GM18502 (cell line): Measurements from ENCODE around the gene SLC17A8.
"Not testable (repeated sequence)": the region's sequence is repeated elsewhere in the genome, so short reads cannot be mapped to it uniquely, and the experiment has no call there.

Experiments
- ATAC-seq: cut with Tn5 transposase; IDR thresholded peaks from one replicate; pipeline ENCODE4 v1.9.1; 2021; ENCODE audit warnings: mild to moderate bottlenecking; ENCODE audit not compliant: unreplicated experiment, poor library complexity

SLC17A8 gene

GRCh38 chr12:100413001-100413400, 56.1 kb downstream of the SLC17A8 start:
- no peak for ATAC-seq

- no peak for ATAC-seq
Measured at GRCh38 chr12:100414739-100415138, 57.9 kb downstream of the SLC17A8 start.

GRCh38 chr12:100422646-100423045, 65.8 kb downstream of the SLC17A8 start:
- no peak for ATAC-seq

- ATAC-seq, result no peak
Measured at GRCh38 chr12:100426145-100426544, 69.3 kb downstream of the SLC17A8 start.

- no peak for ATAC-seq
Measured at GRCh38 chr12:100427078-100427477, 70.2 kb downstream of the SLC17A8 start.

- ATAC-seq, result not testable (repeated sequence)
Measured at GRCh38 chr12:100430251-100430650, 73.4 kb downstream of the SLC17A8 start.

GRCh38 chr12:100433701-100434100, 76.8 kb downstream of the SLC17A8 start:
- no peak for ATAC-seq

- ATAC-seq, result no peak
Measured at GRCh38 chr12:100434177-100434576, 77.3 kb downstream of the SLC17A8 start.

GRCh38 chr12:100435957-100436356, 79.1 kb downstream of the SLC17A8 start:
- no peak for ATAC-seq

- ATAC-seq, result no peak
Measured at GRCh38 chr12:100437038-100437841, 80.4 kb downstream of the SLC17A8 start.

GRCh38 chr12:100439797-100440196, 82.9 kb downstream of the SLC17A8 start:
- ATAC-seq, result no peak

- ATAC-seq, result no peak
Measured at GRCh38 chr12:100442403-100442802, 85.5 kb downstream of the SLC17A8 start.

GRCh38 chr12:100443434-100443833, 86.6 kb downstream of the SLC17A8 start:
- ATAC-seq, result no peak

- no peak for ATAC-seq
Measured at GRCh38 chr12:100445081-100445481, 88.2 kb downstream of the SLC17A8 start.

- no peak for ATAC-seq
Measured at GRCh38 chr12:100447381-100447780, 90.5 kb downstream of the SLC17A8 start.

- no peak for ATAC-seq
Measured at GRCh38 chr12:100448656-100449055, 91.8 kb downstream of the SLC17A8 start.

- no peak for ATAC-seq
Measured at GRCh38 chr12:100450735-100451134, 93.9 kb downstream of the SLC17A8 start.

- no peak for ATAC-seq
Measured at GRCh38 chr12:100453951-100454350, 97.1 kb downstream of the SLC17A8 start.

GRCh38 chr12:100455896-100456295, 99.0 kb downstream of the SLC17A8 start:
- no peak for ATAC-seq

- no peak for ATAC-seq
Measured at GRCh38 chr12:100458191-100458590, 101.3 kb downstream of the SLC17A8 start.

- no peak for ATAC-seq
Measured at GRCh38 chr12:100460702-100461101, 103.8 kb downstream of the SLC17A8 start.

- ATAC-seq, result no peak
Measured at GRCh38 chr12:100461330-100461973, 104.6 kb downstream of the SLC17A8 start.
